Measurements from ENCODE around the gene KRT20.

GRCh38 chr17:40914075-40914855 lies 29.2 kb upstream of the KRT20 start:
- TF ChIP-seq CTCF (IDR thresholded peaks at IDR 0.05; ENCODE audit: low read length) (no peak), EZH2 (optimal IDR thresholded peaks at IDR 0.05; ENCODE audit: low read depth, low read length) (no peak)

Measured in MM.1S (cell line).